HG03045 (cell line): ENCODE data around the gene PCGF2.
"Not testable (repeated sequence)": the region's sequence is repeated elsewhere in the genome, so short reads cannot be mapped to it uniquely, and the experiment has no call there.

ENCODE experiments used
- ATAC-seq: cut with Tn5 transposase; IDR thresholded peaks from one replicate; pipeline ENCODE4 v1.9.1; 2021; ENCODE audit warnings: mild to moderate bottlenecking, moderate library complexity; ENCODE audit not compliant: unreplicated experiment

Gene PCGF2

GRCh38 chr17:38748149-38748891 lies at the start of gene PCGF2:
TSS of gene PCGF2 (minus strand) at chr17:38748336. CDS start at chr17:38740402, 7,934 bp downstream.
- ATAC-seq, result no peak

- ATAC-seq, result no peak
Measured at GRCh38 chr17:38797828-38798227, 49.7 kb upstream of the PCGF2 start.

GRCh38 chr17:38797158-38797490 lies 49.0 kb upstream of the PCGF2 start:
- ATAC-seq, result no peak

- no peak for ATAC-seq
Measured at GRCh38 chr17:38796451-38797157, 48.5 kb upstream of the PCGF2 start.

- ATAC-seq, result no peak
Measured at GRCh38 chr17:38794221-38794620, 46.1 kb upstream of the PCGF2 start.

- no peak for ATAC-seq
Measured at GRCh38 chr17:38791162-38791561, 43.0 kb upstream of the PCGF2 start.

- ATAC-seq, result not testable (repeated sequence)
Measured at GRCh38 chr17:38790148-38790707, 42.1 kb upstream of the PCGF2 start.

GRCh38 chr17:38789185-38789584 lies 41.0 kb upstream of the PCGF2 start:
- ATAC-seq, result no peak

GRCh38 chr17:38787999-38788398 lies 39.9 kb upstream of the PCGF2 start:
- ATAC-seq, result not testable (repeated sequence)

- ATAC-seq, result no peak
Measured at GRCh38 chr17:38786372-38786771, 38.2 kb upstream of the PCGF2 start.

GRCh38 chr17:38783227-38783626 lies 35.1 kb upstream of the PCGF2 start:
- ATAC-seq, result no peak

GRCh38 chr17:38779965-38780752 lies 32.0 kb upstream of the PCGF2 start:
- no peak for ATAC-seq

- no peak for ATAC-seq
Measured at GRCh38 chr17:38777641-38778250, 29.6 kb upstream of the PCGF2 start.

- ATAC-seq, result no peak
Measured at GRCh38 chr17:38773258-38773657, 25.1 kb upstream of the PCGF2 start.

- ATAC-seq, result no peak
Measured at GRCh38 chr17:38768417-38768816, 20.3 kb upstream of the PCGF2 start.

GRCh38 chr17:38766341-38766740 lies 18.2 kb upstream of the PCGF2 start:
- ATAC-seq, result no peak

- ATAC-seq, result no peak
Measured at GRCh38 chr17:38762231-38762630, 14.1 kb upstream of the PCGF2 start.

- ATAC-seq, result no peak
Measured at GRCh38 chr17:38761612-38762011, 13.5 kb upstream of the PCGF2 start.

GRCh38 chr17:38753071-38753506 lies 5.0 kb upstream of the PCGF2 start:
- ATAC-seq, result no peak

GRCh38 chr17:38752308-38753070 lies 4.4 kb upstream of the PCGF2 start, which contains the start of gene PSMB3:
TSS of gene PSMB3 (plus strand) at chr17:38752741. CDS start at chr17:38752827, 86 bp downstream.
- ATAC-seq, result peak; percentile 81
